ENCODE measurements around the gene FIS1.
"Not testable (repeated sequence)": the region's sequence is repeated elsewhere in the genome, so short reads cannot be mapped to it uniquely, and the experiment has no call there.

The FIS1 gene

DNA sequence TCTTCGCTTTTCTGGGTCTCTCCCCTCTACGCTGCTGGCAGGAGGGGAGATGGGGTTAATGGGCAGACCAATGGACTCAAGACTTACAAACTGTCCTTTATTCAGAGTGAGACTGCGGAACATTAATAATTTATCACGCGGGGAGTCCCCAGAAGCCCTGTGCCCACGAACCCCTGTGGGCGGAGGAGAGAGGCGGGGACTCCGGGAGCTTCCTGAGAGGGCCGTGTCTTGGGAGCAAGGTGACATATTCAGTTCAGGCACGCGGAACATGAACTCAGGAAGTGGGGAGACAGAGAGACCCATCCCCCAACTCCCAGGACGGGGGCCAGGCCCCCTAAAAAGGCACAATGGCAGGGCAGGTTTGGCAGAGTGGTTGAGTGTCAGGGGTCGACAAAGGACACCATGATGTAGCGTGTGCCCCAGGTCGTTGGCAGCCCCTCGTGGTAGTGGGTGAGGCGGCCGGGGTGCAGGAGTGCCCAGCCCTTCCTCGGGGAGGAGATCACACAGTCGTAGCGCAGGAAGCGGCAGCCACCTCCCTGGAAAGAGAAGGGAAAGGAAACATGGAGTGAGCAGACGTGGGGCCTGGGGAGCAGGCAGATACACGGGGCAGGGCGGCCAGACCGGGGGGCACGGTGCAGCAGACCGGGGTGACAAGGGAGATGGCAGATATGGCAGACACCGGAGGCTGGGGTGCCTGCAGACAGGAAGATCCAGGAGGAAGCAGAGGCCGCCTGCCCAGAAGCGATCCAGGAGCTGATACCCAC lies 38.8 kb downstream of the FIS1 start:
- DNase-seq (ENCODE audit: low read depth in 2 of 2), result no peak

DNA sequence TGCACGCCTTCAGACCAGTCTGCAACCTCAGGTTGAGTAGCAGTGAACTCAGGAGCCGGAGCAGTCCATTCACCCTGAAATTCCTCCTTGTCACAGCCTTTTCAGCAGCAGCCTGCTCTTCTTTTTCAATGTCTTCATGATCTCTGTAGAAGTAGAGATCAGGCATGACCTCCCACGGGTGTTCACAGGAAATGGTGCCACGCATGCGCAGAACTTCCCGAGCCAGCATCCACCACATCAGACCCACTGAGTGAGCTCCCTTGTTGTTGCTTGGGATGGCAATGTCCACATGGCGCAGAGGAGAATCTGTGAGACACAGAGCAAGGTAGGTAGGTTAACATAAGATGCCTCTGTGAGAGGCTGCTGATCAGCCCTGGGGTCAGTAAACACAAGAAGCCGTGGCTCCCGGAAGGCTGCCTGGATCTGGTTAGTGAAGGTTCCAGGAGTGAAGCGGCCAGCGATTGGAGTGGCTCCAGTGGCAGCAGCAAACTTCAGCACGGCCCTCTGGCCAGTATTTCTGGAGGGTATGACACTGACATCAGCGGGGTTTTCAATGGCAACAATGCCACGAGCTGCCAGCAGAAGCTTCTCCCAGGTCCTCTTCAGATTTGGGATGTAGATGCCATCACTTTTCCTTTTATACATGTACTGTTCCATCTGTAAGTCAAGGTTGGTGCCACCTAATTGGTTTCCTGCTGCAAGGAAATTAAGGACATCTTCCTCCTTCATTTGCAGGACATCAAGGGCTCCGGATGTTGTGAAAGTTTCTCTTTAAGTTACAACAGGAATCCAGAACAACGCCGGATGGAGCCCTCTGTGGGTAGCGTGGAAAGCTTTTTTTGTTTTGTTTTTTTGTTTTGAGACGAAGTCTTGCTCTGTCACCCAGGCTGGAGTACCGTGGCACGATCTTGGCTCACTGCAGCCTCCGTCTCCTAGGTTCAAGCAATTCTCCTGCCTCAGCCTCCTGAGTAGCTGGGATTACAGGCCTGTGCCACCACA lies 40.8 kb downstream of the FIS1 start:
- not testable (repeated sequence) for DNase-seq (ENCODE audit: low read depth in 2 of 2)

DNA sequence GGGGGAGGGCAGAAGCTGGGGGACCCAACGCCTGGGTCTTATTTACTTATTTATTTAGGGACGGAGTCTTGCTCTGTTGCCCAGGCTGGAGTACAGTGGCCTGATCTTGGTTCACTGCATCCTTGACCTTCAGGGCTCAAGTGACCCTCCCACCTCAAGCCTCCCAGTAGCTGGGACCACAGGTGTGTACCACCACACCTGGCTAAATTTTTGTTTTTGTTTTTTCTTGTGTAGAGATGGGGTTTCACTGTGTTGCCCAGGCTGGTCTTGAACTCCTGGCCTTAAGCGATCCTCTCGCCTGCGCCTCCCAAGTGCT lies 42.3 kb downstream of the FIS1 start:
- DNase-seq (ENCODE audit: low read depth in 2 of 2), result no peak

DNA sequence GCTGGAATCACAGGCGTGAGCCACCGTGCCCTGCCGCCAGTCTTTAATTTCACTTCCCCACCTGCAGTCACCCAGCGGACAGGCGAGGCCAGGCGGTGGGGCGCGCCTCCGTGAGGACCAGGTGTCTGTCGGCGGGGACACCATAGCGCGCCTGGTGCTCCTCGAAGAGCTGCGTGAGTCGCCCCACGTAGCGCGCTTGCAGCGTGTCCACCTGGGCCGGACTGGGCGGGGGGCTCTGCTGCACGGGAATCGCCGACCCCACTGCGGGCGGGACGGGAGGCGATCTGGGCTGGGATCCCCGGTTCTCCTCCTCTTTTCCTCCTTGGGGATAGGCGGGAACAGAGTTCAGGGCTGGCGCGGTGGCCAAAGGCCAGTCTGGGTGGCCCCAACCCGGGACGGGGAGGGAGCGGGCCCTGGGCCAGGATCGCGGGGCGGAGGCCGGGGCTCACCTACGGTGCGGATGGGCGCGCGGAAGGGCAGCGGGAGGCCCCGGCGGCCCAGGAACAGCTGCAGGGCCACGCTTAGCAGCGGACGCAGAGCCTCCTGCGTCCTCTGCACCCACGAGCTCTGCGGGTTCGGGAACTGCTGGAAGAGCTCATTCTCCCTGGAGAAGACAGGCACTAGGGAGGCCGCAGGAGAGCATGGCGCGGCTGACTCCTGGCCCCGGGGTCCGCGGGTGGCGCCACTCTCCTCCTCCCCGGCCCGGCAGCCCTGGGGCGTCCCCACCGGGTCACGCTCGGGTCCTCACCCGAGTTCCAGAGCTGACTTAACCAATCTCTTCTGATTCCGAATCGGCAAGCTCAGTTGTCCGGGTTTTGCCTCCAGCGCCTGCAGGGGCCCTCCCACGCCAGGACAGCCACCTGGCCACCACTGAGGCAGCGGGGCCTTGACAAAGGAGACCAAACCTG lies 42.9 kb downstream of the FIS1 start:
- DNase-seq (ENCODE audit: low read depth in 2 of 2), result no peak

DNA sequence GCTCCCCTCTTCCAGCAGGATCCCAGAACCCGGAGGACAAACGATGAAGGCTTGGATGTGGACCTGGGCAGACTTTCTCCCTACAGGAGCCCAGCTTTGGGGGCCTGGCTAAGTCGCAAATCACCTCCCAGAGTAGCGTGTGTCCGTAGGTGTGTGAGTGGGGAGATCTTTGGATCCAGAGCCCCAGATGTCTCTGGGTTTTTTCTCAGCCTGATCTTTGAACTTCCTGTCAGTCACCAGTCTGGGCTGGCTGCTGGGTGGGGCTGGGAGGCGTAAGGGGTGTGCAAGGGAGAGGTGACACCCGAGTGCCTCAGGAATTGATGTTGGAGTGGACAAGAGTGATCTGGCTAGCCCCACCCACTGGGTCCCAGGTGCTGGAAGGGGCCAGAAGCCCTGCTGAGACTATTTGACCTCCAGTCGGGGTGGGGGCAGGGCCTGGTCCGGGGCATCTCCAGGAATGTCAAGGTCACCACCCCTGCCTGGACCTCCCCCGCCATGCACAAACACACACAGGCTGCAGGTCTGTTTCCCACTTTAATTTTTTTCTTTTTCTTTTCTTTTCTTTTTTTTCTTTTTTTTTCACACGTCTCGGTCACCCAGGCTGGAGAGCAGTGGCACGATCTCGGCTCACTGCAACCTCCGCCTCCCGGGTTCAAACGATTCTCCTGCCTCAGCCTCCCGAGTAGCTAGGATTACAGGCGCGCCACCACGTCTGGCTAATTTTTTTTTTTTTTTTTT lies 43.9 kb downstream of the FIS1 start, which contains the start of gene MOGAT3:
MOGAT3 (minus strand) TSS at position 175 of the 738 bp plus-strand sequence. CDS start 182 bp downstream, outside the sequence.
- DNase-seq (ENCODE audit: low read depth in 2 of 2), result no peak

DNA sequence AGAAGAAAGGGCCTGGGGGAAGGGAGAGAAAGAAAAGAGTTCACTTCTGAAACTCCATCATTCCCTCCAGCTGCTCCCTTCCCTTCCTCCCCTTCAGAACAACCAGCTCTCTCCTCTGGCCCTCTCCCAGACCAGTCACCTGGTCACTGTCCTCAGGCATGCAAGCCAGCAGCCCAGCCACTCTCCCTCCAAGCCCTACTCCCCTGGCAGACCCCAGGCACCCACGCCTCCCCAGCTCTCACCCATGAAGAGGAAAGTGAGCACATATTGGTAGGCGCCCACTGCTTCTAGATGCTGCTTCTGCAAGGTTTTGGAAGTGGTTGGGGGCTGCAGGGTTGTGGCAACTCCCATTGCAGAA lies 44.4 kb downstream of the FIS1 start:
- DNase-seq (ENCODE audit: low read depth in 2 of 2), result no peak

DNA sequence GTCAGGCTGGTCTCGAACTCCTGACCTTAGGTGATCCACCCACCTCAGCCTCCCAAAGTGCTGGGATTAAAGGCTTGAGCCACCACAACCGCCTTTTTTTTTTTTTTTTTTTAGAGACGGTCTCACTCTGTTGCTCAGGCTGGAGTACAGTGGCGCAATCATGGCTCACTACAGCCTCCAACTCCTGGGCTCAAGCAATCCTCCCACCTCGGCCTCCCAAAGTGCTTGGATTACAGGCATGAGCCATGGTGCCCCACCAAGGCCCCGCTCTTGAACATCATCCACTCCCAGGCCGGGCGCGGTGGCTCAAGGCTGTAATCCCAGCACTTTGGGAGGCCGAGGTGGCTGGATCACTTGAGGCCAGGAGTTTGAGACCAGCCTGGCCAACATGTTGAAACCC lies 45.4 kb downstream of the FIS1 start:
- DNase-seq (ENCODE audit: low read depth in 2 of 2), result not testable (repeated sequence)

DNA sequence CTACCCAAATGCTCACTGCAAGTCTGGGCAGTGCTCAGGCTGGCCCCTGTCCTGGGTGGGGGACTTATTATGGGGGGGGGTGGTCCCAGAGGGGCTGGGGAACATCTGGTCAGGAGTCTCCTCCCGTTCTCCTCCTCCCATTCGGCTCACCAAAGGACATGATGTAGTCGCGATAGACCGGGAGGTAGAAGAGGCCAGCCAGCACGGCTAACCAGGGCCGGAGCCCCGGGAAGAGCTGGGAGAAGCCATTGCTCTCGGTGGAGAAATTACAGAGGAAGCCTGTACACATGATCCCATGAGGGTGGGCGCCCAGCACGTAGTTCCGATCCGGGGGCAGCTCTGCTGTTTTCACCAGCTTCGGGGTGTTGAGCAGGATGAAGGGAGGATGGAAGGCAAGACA lies 46.4 kb downstream of the FIS1 start:
- DNase-seq (ENCODE audit: low read depth in 2 of 2), result no peak

DNA sequence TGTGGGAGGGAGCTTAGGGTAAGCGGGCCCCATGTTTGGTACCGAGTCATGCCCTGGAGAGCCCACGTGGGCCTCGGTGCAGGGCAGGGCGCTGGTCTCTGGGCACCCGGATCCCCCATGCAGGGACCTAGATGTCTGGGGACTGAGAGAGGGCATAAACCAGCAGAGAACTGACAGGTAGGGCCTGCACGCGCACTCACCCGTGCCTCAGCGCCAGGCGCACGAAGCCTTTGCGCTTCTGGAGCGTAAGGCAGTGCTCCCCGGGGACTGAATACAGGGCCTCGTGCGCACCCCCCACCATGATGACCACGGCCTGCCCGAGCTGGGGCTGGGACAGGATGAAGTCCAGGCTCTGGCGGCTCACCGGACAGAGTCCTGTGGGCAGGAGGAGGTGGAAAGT lies 46.9 kb downstream of the FIS1 start:
- no peak for DNase-seq (ENCODE audit: low read depth in 2 of 2)

DNA sequence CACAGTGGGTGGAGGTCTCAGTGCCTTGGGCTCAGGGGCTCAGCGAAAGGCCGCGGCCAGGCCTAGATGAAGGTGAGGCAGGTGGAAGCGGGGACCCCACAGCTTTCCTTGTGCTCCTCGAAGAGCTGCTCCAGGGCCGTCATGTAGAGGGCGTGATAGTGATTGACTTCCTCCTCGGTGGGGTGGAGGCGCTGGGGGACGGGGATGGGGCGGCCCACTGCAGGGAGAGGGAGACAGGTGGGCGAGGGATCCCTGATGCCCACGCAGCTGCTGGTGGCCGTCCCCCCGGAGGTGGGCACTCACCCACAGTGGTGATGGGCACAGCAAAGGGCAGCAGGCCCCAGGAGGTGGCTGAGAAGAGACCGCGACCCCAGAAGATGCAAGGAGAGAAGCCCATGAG lies 49.0 kb downstream of the FIS1 start:
- DNase-seq (ENCODE audit: low read depth in 2 of 2), result no peak
